NAMALWA (cell line): Measurements from ENCODE around the gene MN1.

Source experiments
- DNase-seq: peaks from one replicate; pipeline ENCODE4 v3.0.0-alpha.2; 2015; ENCODE audit warnings: low spot score

MN1 gene

GRCh38 chr22:27716074-27716473 is 85.5 kb downstream of the MN1 start:
- DNase-seq = no peak

DNA sequence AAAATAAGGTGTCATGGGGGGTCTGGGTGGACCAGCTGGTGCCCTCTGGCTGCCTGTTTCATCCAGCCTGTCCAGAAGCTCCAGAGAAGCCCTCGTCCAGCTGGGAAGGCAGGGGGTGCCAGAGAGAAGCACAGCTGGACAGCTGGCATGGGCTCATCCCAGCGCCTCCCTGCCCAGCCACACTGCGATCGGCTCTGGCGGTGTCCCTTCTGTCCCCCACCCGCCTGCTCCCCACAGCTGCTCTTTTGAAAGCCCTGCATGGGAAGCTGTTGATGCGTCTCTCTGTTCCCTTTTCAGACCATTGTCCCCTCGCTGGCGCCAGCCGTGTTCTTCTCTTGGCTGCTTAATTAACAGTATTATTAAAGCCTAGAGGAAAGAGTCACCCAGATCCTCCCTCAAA is 86.5 kb downstream of the MN1 start:
- no peak for DNase-seq

DNA sequence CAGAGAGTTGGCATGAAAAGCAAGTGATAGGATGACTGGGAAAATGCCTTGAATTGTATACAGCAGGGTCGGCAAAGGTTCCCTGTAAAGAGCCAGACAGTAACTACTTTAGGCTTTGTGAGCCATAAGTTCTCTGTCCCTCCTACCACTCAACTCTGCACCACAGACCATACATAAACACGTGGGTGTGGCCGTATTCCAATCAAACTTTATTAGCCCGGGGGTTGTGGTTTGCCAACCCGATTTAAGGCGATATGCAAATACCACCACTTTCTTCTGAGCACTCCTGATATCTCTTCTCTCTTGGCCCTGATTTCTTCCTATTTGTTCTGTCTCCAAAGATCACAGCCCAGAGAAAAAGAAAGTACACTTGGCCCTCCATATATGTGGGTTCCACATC is 87.5 kb downstream of the MN1 start:
- no peak for DNase-seq

DNA sequence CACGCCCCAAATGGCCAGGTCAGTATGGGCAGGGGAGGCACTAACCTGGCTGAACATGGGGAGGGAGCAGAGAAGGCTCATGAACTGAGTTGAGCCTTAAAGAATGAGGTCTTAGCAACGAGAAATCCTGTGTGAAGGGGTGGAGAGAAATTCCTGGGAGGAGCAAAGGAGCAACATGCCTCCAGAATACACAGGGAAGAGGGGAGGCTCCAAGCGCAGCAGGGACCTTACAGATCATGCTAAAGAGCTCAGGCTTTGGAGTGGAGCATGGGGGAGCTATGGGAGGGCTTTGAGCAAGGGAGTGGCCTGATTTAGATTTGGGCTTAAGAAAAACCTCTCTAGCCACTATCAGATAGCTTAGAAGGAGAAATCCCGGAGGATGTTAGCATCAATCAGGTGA is 88.1 kb downstream of the MN1 start:
- no peak for DNase-seq

GRCh38 chr22:27711756-27712155 is 89.8 kb downstream of the MN1 start:
- DNase-seq = no peak

GRCh38 chr22:27711012-27711411 is 90.5 kb downstream of the MN1 start:
- no peak for DNase-seq

- DNase-seq = no peak
These were observed 91.5 kb downstream of the MN1 start for GRCh38 chr22:27709919-27710675.

DNA sequence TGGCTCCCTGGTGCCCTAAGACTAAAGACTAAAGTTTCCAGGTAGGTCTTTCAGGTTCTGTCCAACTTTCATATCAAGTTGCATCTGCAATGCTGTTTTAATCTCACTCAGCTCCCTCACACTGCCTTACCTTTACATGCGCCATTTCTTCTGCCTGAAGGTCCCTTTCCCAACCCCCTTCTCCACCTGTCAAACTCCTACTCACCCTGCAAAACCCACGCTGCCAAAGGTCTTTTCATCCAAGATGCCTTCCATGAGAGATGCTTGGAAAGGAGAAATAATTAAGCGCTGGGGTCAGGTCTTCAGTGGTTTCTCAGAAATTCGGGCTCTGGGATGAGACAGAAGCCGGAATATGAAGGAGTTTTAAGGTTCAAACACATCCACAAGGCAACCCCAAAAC is 95.1 kb downstream of the MN1 start:
- DNase-seq = no peak

GRCh38 chr22:27705408-27706080 is 96.0 kb downstream of the MN1 start:
- no peak for DNase-seq

- DNase-seq = no peak
These were observed 97.0 kb downstream of the MN1 start for GRCh38 chr22:27704581-27704980.

DNA sequence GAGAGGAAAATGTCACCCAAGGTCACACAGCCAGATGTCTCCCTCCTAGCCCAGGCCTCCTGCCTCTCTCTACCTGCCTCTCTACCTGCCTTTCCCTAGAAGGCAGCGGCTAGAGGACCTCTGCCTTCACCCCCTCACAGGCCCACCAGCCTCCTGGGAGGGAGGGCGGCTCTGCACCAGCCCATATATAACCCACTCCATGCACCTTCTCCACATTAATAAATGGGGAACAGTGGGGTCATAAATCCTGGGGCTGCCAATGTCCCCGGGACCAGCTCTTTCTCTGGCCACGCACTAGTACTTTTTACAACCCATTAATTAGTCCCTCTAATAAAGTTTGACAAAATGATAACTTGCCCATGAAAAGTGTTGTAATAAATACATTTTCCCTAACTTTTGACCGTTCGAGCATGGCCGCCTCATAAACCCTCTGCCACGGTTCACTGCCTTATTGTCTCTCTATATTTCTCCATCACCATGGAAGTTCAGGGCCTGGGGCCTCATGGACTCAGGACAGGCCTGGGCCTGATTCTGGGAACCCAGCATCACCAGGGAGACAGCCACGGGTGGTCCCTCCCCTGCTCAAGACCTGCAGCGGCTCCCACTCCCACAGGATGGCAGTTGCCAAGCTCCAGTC is 102.1 kb downstream of the MN1 start:
- DNase-seq = no peak

DNA sequence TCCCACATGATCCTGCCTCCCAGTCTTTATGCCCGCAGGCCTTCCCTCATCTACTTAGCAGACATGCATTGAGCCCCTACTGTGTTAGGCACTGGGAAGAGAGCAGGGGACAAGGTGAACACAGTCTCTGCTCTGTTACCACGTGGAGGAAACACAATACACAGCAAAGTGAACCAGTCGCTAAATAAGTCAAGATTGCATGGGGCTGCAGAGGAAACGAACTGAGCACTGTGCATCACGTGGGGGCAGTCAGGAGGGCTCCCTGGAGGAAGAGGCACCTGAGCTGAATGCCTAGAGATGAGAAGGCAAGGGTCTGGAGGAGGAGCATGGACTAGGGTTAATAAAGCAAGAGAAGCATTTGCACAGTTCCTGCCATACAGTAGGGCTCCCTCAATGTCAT is 102.7 kb downstream of the MN1 start:
- DNase-seq = no peak
